GM23338 (cell line): ENCODE results near the gene SAPCD1. TPM values are rescaled to one million over a fixed set of nuclear protein-coding genes. Genes with fewer than 3 reads are reported as not detected.

Experiments
- ATAC-seq: fragments of 200-7000 bp; cut with Tn5 transposase; 3 replicates; pipeline ENCODE4 v1.9.1; 2020
- DNase-seq: peaks from one replicate; pipeline ENCODE4 v3.0.0-alpha.2; 2015; ENCODE audit warnings: low spot score
- H2AFZ ChIP-seq: fragments of 200-600 bp; sonication (generic); 2 replicates; pipeline ENCODE4 v1.8.0; 2016; ENCODE audit warnings: antibody characterized with exemption, mild to moderate bottlenecking, moderate library complexity
- H3F3A ChIP-seq: fragments of 200-600 bp; sonication (generic); replicated peaks from 2 replicates; pipeline ENCODE4 v1.8.0; 2017; ENCODE audit warnings: antibody characterized with exemption, mixed run types, low read depth
- H3K27ac ChIP-seq: fragments of 200-600 bp; sonication (generic); 2 replicates; pipeline ENCODE4 v1.6.1; 2016; ENCODE audit warnings: low read depth
- H3K27me3 ChIP-seq: fragments of 200-600 bp; sonication (generic); 2 replicates; pipeline ENCODE4 v1.8.0; 2016; ENCODE audit warnings: mild to moderate bottlenecking, mixed run types, moderate library complexity; ENCODE audit not compliant: insufficient read depth
- H3K36me3 ChIP-seq: fragments of 200-600 bp; sonication (generic); 2 replicates; pipeline ENCODE4 v1.8.0; 2016; ENCODE audit warnings: mild to moderate bottlenecking; ENCODE audit not compliant: insufficient read depth
- H3K4me1 ChIP-seq: fragments of 200-600 bp; sonication (generic); 2 replicates; pipeline ENCODE4 v1.8.0; 2016; ENCODE audit warnings: mild to moderate bottlenecking, moderate library complexity; ENCODE audit not compliant: insufficient read depth
- H3K4me2 ChIP-seq: fragments of 200-600 bp; sonication (generic); 2 replicates; pipeline ENCODE4 v1.7.1; 2017; ENCODE audit warnings: mixed run types
- H3K4me3 ChIP-seq: fragments of 200-600 bp; sonication (generic); 2 replicates; pipeline ENCODE4 v1.6.1; 2016; ENCODE audit warnings: mixed run types
- H3K79me2 ChIP-seq: fragments of 200-600 bp; sonication (generic); replicated peaks from 2 replicates; pipeline ENCODE4 v1.8.0; 2017; ENCODE audit warnings: mild to moderate bottlenecking; ENCODE audit not compliant: insufficient read depth
- H3K9me2 ChIP-seq: fragments of 200-600 bp; sonication (generic); 2 replicates; pipeline ENCODE4 v1.8.0; 2017; ENCODE audit not compliant: insufficient read depth
- H4K20me1 ChIP-seq: fragments of 200-600 bp; sonication (generic); replicated peaks from 2 replicates; pipeline ENCODE4 v1.8.0; 2017; ENCODE audit warnings: mild to moderate bottlenecking; ENCODE audit not compliant: insufficient read depth
- H3K27ac Mint-ChIP-seq: 2 replicates; pipeline ENCODE4 v1.8.0; 2020; ENCODE audit warnings: inconsistent platforms, mild to moderate bottlenecking, moderate library complexity, mixed read lengths
- H3K27me3 Mint-ChIP-seq: 3 replicates; pipeline ENCODE4 v1.8.0; 2022; ENCODE audit warnings: low read depth, mild to moderate bottlenecking, moderate library complexity, mixed read lengths, inconsistent platforms; ENCODE audit not compliant: insufficient read depth, poor library complexity
- H3K36me3 Mint-ChIP-seq: 3 replicates; pipeline ENCODE4 v1.8.0; 2021; ENCODE audit warnings: low read depth, mild to moderate bottlenecking, inconsistent platforms, moderate library complexity, mixed read lengths
- H3K4me1 Mint-ChIP-seq: 3 replicates; pipeline ENCODE4 v1.8.0; 2020; ENCODE audit warnings: mild to moderate bottlenecking, inconsistent platforms, mixed read lengths
- H3K4me3 Mint-ChIP-seq: 3 replicates; pipeline ENCODE4 v1.8.0; 2021; ENCODE audit warnings: moderate library complexity, mild to moderate bottlenecking, inconsistent platforms, mixed read lengths
- H3K9me3 Mint-ChIP-seq: 3 replicates; pipeline ENCODE4 v1.8.0; 2020; ENCODE audit warnings: moderate library complexity, mild to moderate bottlenecking, inconsistent platforms, mixed read lengths
- CREB1 ChIP-seq: fragments of 250-450 bp; sonication (Bioruptor Pico); IDR thresholded peaks from 2 replicates; pipeline ENCODE4 v1.5.0; 2020; ENCODE audit warnings: low read depth, mild to moderate bottlenecking, moderate library complexity
- polyA plus RNA-seq: library from polyadenylated mRNA; unstranded; fragments of >200 nt; fragmentation: Nextera tagmentation; extraction: Ambion mirVana; gene quantifications from 2 replicates; pipeline ENCODE4 v1.2.1, GENCODE V29; 2016
- total RNA-seq: library from RNA; depleted of rRNA; stranded (reverse); fragments of >200 nt; shearing (Covaris generic); gene quantifications from 2 replicates; pipeline ENCODE4 v1.2.3, GENCODE V29; 2014
- TF ChIP-seq, protein P1 (sequence below): fragments of 250-450 bp; sonication (Bioruptor Pico); IDR thresholded peaks from 2 replicates; pipeline ENCODE4 v1.5.0; 2020; ENCODE audit warnings: mild to moderate bottlenecking, moderate library complexity
- TF ChIP-seq, protein P2 (sequence below), 2 experiments: fragments of 200-600 bp in 1 of 2; sonication (generic) in 1 of 2; conservative IDR thresholded peaks; 2 replicates each; pipeline versions ENCODE4 v1.5.1 to v1.6.1; 2016 to 2017; ENCODE audit warnings: antibody characterized with exemption in 2 of 2, low read depth in 2 of 2, mild to moderate bottlenecking in 2 of 2, moderate library complexity in 1 of 2

The SAPCD1 gene
- total and polyA plus RNA-seq, 2 experiments from 2014 or later, result 3.9 to 5.0 TPM

DNA sequence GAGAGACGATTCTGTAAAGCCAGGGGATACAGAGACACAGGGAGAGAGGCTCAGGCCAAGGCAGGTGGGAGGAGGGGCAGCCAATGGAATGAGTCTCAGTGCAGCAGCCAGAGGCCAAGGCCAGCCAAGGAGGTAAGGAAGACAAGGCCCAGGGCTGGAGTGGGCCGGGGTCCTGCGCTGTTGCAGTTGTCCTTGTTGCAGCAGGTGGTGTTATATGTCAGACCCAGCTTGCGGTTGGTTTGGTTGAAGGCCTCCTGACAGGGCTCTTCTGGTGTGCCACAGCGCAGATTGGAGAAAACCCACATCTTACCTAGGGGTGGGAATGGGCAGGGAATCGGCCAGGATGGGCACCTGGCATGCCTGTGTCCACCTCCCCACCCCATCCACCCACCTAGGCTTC lies 43.5 kb upstream of the SAPCD1 start (continued):
- TF ChIP-seq, protein P1, sequence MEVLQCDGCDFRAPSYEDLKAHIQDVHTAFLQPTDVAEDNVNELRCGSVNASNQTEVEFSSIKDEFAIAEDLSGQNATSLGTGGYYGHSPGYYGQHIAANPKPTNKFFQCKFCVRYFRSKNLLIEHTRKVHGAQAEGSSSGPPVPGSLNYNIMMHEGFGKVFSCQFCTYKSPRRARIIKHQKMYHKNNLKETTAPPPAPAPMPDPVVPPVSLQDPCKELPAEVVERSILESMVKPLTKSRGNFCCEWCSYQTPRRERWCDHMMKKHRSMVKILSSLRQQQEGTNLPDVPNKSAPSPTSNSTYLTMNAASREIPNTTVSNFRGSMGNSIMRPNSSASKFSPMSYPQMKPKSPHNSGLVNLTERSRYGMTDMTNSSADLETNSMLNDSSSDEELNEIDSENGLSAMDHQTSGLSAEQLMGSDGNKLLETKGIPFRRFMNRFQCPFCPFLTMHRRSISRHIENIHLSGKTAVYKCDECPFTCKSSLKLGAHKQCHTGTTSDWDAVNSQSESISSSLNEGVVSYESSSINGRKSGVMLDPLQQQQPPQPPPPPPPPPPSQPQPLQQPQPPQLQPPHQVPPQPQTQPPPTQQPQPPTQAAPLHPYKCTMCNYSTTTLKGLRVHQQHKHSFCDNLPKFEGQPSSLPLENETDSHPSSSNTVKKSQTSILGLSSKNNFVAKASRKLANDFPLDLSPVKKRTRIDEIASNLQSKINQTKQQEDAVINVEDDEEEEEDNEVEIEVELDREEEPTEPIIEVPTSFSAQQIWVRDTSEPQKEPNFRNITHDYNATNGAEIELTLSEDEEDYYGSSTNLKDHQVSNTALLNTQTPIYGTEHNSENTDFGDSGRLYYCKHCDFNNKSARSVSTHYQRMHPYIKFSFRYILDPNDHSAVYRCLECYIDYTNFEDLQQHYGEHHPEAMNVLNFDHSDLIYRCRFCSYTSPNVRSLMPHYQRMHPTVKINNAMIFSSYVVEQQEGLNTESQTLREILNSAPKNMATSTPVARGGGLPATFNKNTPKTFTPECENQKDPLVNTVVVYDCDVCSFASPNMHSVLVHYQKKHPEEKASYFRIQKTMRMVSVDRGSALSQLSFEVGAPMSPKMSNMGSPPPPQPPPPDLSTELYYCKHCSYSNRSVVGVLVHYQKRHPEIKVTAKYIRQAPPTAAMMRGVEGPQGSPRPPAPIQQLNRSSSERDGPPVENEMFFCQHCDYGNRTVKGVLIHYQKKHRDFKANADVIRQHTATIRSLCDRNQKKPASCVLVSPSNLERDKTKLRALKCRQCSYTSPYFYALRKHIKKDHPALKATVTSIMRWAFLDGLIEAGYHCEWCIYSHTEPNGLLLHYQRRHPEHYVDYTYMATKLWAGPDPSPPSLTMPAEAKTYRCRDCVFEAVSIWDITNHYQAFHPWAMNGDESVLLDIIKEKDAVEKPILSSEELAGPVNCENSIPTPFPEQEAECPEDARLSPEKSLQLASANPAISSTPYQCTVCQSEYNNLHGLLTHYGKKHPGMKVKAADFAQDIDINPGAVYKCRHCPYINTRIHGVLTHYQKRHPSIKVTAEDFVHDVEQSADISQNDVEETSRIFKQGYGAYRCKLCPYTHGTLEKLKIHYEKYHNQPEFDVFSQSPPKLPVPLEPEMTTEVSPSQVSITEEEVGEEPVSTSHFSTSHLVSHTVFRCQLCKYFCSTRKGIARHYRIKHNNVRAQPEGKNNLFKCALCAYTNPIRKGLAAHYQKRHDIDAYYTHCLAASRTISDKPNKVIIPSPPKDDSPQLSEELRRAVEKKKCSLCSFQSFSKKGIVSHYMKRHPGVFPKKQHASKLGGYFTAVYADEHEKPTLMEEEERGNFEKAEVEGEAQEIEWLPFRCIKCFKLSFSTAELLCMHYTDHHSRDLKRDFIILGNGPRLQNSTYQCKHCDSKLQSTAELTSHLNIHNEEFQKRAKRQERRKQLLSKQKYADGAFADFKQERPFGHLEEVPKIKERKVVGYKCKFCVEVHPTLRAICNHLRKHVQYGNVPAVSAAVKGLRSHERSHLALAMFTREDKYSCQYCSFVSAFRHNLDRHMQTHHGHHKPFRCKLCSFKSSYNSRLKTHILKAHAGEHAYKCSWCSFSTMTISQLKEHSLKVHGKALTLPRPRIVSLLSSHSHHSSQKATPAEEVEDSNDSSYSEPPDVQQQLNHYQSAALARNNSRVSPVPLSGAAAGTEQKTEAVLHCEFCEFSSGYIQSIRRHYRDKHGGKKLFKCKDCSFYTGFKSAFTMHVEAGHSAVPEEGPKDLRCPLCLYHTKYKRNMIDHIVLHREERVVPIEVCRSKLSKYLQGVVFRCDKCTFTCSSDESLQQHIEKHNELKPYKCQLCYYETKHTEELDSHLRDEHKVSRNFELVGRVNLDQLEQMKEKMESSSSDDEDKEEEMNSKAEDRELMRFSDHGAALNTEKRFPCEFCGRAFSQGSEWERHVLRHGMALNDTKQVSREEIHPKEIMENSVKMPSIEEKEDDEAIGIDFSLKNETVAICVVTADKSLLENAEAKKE (CRISPR knock-in tag), result no peak

DNA sequence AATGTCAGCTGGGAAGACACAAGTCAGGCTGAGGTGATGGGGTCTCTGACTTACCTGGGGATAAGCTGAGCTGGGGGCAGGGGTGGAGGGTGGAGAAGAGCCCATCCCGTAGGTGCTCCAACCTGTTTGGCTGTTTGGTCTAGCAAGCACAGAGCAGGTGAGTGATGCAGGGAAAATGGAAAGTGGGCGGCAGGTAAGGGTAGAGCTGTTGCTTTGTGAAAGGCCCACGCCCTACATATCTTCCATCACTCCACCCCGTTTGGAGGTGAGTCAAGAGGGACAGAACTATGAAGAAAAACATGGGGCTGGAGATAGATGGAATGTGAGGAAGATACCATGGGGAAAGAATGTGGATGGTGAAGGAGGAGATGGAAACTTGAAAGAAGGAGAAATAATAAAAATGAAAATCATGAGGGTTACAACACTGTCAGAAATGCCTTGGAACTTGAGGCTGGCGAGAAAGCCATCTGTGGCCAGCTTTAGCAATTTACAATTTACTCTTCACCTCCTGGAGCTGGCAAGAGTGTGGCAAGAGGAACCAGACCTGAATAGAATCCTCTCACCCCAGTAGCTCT lies 42.2 kb upstream of the SAPCD1 start:
- H3K9me3 Mint-ChIP-seq, result no peaks in the 10 kb centered on the region
- Histone ChIP-seq H4K20me1 (no peaks in the 10 kb centered on the region), H3K4me3 (no peak overlapping the region), H2AFZ (no peak overlapping the region), H3K27me3 (no peaks in the 10 kb centered on the region), H3K4me2 (no peak overlapping the region), H3K36me3 (no peaks in the 10 kb centered on the region), H3K27ac (no peak overlapping the region), H3F3A (no peaks in the 10 kb centered on the region), H3K9me2 (no peaks in the 10 kb centered on the region), H3K4me1 (peaks cover 14% of the 10 kb centered on the region), H3K79me2 (no peaks in the 10 kb centered on the region)
- no peak for TF ChIP-seq CREB1 (CRISPR knock-in tag)
- TF ChIP-seq, protein P2, sequence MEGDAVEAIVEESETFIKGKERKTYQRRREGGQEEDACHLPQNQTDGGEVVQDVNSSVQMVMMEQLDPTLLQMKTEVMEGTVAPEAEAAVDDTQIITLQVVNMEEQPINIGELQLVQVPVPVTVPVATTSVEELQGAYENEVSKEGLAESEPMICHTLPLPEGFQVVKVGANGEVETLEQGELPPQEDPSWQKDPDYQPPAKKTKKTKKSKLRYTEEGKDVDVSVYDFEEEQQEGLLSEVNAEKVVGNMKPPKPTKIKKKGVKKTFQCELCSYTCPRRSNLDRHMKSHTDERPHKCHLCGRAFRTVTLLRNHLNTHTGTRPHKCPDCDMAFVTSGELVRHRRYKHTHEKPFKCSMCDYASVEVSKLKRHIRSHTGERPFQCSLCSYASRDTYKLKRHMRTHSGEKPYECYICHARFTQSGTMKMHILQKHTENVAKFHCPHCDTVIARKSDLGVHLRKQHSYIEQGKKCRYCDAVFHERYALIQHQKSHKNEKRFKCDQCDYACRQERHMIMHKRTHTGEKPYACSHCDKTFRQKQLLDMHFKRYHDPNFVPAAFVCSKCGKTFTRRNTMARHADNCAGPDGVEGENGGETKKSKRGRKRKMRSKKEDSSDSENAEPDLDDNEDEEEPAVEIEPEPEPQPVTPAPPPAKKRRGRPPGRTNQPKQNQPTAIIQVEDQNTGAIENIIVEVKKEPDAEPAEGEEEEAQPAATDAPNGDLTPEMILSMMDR (conservative IDR thresholded peaks at IDR 0.05; ENCODE audit: low read depth in 2 of 2), result no peak
- peaks cover 21% of the 10 kb centered on the region for H3K4me1 Mint-ChIP-seq
- H3K4me3 Mint-ChIP-seq, result no peak overlapping the region
- H3K36me3 Mint-ChIP-seq, result no peaks in the 10 kb centered on the region; the same call in 2 of the 3 replicates
- H3K27me3 Mint-ChIP-seq, result peaks cover 14% of the 10 kb centered on the region
- H3K27ac Mint-ChIP-seq, result no peak overlapping the region
- DNase-seq (no peak), ATAC-seq (no peak)
